GM19035 (cell line): ENCODE data around the gene RPP25.
"Not testable (repeated sequence)": the region's sequence is repeated elsewhere in the genome, so short reads cannot be mapped to it uniquely, and the experiment has no call there.

Source experiments
- ATAC-seq: cut with Tn5 transposase; IDR thresholded peaks from one replicate; pipeline ENCODE4 v1.9.1; 2021; ENCODE audit not compliant: unreplicated experiment

The RPP25 gene

DNA sequence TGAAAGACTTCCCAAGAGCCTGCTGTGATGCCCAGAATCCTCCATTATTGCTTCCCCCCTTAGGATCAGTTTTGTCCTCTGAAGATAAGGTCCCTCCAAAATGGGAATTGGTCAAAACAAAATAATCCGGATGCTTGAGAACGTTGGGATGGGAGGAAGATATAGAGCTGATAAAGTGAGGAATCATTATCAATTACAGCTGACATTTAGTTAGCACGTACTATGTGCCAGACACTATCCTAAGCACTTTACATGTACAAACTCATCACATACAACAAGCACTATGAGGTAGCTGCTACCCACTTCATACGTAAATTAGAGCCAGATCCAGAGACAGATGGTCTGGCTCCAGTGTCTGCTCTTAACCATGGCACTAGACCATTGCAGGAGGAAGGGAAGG, 6.6 kb upstream of the RPP25 start:
- no peak for ATAC-seq

DNA sequence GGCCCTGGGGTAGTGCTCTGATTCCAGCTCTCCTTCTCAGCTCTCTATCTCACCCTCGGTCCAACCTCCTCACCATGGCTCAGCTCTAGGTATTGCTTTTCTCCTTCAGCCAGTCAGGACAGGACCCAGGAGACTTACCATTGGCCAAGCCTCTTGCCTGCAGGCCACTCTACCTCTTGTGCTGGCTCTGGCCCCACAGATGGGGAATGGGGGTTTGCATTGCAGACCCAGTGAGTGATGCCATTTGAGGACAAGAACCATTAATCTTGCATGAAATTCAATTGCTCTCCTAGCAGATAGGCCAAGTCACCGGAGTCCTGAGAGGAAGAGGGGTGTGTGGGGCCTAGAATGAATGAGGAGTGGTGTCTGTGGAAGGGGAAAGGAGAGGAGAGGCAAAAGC, 6.1 kb upstream of the RPP25 start:
- no peak for ATAC-seq

DNA sequence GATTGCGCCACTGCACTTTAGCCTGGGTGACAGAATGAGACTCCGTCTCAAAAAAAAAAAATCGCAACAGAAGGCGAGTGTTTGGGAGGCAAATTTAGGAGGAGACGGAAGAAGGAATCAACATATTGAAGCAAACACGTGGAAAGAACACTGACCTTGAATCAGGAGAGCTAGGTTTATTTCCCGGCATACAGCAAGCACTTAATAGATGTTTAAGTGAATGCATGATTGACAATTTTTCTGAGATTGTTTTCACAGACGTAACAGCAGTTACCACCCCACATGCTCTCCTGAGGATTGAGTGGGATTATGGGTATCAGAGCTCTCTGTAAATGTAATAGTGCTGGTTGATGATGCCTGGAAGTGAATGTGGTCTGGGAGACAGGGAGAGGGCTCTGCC, 5.6 kb upstream of the RPP25 start:
- ATAC-seq = no peak

DNA sequence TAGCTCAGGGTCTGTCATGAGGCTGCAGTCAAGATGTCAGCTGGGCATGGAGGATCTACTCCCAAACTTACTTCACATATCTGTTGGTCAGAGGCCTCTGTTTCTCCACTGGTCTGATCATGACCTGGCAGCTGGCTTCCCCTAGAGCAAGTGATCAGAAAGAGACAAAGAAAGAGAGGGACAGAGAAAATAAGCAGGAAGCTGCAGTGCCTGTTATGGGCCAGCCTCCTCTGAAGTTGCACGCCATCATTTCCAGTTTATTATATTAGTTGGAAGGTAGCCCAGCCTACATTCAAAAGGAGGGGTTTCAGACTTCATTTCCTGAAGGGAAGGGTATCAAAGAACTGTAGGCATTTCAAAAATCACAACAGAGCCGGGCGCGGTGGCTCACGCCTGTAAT, 5.0 kb upstream of the RPP25 start:
- ATAC-seq = no peak

GRCh38 chr15:74960995-74961588, 4.5 kb upstream of the RPP25 start:
- ATAC-seq = no peak

GRCh38 chr15:74960286-74960685, 3.7 kb upstream of the RPP25 start:
- no peak for ATAC-seq

- ATAC-seq = no peak
These were observed 3.0 kb upstream of the RPP25 start for GRCh38 chr15:74959586-74959939.

DNA sequence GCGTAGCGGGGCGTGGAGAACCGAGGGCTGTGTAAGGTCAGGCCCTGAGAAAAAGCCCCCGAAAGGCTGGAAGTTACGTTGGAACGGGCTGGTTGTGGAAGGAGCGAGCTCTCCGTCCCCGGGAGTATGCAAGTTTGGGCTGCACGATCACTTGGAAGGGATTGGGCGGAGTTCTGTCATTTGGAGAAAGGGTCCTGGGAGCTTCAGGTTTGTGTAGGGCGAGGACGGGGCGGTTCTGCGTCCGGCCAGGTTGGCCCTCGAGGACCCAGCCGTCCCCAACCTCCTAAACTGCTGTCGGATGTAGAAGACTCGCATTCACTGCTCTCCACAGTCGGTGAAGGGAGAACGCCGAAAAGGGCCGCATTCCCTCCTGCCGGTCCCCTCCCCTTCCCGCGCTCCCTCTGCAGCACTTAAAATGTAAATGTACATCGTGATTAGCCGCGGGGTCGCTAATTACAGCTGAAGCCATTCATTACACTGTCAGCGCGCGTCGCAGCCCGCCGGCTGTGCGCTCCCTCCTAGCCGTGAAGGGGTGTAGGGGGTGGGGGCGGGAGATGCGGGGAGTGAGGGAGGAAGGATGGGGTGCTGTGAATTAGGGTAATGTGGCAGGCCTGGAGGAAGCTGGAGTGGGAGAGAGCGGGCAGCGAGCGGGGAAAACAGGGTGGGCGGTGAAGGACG, 2.5 kb upstream of the RPP25 start:
- ATAC-seq = no peak

DNA sequence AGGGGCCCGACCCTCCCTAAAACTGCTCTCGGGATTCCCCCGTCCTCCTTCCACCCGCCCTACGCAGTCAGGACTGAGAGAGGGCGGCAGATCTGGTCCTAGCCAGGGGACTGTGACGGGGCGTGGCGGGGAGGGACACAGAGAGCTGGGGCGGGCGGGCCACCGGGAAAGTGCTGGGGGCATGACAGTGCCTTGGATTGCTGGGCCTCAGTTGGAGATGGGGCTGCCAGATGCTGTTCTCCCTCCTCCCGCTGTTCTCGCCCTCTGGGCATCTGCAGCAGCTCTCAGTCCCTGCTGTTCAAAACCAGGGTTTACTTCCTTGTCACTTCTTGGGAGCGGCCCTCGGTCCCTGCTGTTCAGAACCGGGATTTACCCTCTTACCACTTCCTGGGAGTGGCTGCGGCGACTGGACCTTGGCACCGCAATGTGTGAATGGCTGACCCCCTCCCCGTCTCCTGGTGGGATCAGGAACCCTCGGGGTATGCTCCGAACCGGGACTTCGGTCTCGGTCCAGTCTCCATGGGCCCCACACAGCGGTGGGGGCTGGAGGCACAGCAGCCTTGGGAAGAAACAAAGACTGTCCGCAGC, 1.8 kb upstream of the RPP25 start:
- ATAC-seq = no peak

DNA sequence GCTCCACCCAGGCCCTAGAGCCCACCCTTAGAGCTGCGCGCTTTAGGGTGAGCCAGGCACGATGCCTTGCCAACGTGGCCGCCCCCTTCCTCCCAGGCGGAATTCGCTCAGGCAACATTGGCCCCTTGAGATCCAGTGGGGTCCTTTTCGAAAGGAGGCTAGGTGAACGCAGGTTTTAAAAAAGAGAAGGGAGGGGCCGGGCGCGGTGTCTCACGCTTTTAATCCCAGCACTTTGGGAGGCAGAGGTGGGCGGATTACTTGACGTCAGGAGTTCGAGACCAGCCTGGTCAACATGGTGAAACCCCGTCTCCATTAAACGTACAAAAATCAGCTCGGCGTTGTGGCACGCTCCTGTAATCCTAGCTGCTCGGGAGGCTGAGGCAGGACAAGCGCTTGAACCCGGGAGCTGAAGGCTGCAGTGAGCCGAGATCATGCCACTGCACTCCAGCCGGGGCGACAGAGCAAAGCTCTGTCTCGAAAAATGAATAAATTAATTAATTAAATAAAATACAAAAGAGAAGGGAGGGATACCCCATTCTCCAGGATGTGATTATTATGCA, 984 bp upstream of the RPP25 start:
- ATAC-seq = no peak

DNA sequence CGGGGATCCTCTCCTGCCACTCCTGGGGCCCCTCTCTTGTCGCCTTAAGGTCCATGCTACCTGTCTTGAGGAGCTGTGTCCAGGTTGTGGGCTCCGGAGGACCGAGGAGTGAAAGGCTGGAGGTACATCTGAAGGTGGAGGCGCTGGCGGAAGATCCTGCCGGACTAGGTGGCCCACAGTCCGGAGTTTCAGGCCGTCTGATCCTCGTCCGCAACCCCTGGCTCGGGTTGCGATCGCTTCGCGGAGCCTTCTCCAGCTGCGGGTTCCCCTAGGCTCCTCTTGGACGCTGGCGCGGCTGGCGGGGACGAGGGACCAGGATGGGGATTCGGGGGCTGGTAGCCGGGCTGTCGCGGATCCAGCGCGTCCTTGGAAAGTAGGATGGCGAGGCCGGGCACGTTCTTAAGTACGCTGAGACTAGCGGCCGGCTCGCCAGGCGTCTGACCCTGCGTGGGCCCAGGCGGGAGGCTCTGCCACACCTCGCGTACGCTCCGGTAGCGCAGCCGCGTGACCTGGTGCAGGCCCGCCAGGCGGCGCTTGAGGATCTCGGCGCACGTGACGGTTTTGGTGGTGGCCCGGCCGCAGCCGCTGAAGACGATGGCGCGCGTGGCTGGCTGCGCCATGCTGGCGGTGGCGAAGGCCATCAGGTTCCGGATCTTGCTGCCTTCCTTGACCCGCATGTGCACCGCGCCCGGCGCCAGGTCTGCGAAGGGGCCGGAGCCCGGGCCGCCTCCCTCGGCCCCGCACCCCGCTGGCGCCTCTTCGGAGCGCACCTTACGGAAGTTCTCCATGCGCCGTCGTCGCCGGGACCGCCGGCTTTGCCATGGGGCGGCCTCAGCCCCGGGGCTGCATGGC, 550 bp downstream of the RPP25 start:
- peak; percentile 54 for ATAC-seq

DNA sequence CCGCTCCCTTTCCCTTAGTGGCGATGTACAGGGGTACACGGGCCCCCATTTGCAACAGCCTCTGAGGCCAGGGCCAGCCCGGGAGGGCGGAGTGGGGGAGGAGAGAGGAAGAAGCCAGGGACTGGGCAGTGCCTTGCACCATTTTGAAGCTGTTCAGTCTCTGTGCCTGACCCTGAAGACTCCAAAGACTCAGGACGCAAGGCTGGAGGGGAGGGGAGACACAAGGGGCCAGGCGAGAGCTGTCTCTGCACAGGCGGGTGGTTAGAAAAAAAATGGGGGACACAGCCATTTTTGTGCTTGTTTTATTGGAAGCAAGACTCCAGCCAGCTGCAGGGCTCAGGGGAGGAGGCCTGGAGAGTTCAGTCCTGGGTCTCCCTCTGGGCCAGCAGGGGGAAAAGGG, 1.6 kb downstream of the RPP25 start:
- no peak for ATAC-seq

- no peak for ATAC-seq
These were observed 2.1 kb downstream of the RPP25 start for GRCh38 chr15:74954515-74954914.

- ATAC-seq = no peak
These were observed 5.6 kb downstream of the RPP25 start for GRCh38 chr15:74951006-74951405.

GRCh38 chr15:74950078-74950908, 6.3 kb downstream of the RPP25 start:
- no peak for ATAC-seq

GRCh38 chr15:74937590-74938371, 18.8 kb downstream of the RPP25 start, which contains the start of gene COX5A:
Gene COX5A (minus strand): TSS chr15:74938073. CDS start chr15:74938014, 59 bp downstream.
- ATAC-seq = peak; percentile 92

DNA sequence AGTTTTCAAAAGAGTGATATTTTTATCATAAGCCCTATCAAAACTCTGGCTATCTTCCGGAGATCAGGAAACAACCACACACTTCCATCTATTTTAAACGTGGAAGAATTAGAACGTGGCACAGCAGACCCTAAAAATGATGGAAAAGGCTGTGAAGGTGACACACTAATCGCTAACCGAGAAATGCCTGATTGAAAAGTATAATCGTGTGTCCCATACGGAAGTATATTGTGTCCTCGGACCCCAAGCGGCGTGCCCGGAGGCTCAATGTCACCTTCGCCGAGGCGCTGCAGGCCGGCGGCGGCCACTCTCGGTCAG, 19.3 kb downstream of the RPP25 start:
- ATAC-seq = no peak

DNA sequence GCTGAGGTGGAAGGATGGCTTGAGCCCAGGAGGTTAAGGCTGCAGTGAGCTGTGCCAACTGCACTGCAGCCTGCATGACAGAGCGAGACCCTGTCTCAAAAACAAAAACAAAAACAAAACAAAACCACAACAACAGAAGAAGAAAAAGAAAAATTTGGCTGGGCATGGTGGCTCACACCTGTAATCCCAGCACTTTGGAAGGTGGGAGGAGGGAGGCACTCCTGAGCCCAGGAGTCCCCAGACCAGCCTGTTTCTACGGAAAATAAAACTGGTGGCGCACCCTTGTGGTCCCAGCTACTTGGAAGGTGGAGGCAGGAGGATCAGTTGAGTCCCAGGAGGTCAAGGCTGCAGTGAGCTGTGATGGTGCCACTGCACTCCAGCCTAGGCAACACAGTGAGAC, 21.4 kb downstream of the RPP25 start:
- not testable (repeated sequence) for ATAC-seq

DNA sequence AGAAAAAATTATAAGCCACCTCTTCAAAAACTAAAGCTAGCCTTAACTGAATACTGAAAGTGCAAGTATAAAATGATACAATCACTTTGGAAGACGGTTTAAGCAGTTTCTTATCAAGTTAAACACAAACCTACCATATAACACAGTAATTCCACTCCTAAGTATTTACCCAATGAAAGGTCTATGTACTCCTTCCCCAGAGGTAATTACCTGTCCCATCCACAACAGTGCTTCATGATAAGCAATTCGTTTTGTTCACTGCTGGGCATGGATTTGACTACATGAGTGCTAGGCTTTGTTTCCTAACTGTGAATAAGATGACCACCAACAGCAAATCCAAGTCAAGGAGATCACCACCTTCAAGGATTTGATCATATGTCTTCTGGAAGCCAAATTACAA, 23.0 kb downstream of the RPP25 start:
- ATAC-seq = no peak

GRCh38 chr15:74928771-74929198, 27.8 kb downstream of the RPP25 start:
- ATAC-seq = no peak
